GM12878 (cell line): Measurements from ENCODE around the gene CA14. TPM values are rescaled to one million over a fixed set of nuclear protein-coding genes. Genes with fewer than 3 reads are reported as not detected.
A peak's percentile ranks its signal among the peaks of the same experiment; 100 is the strongest.

Experiments
- ASH2L ChIP-seq: fragments of 300-600, 200-600 bp; sonication (generic); IDR thresholded peaks from 2 replicates; pipeline ENCODE4 v1.6.1; 2017; ENCODE audit warnings: low read depth, mild to moderate bottlenecking, borderline replicate concordance
- ATF2 ChIP-seq: IDR thresholded peaks from 2 replicates; pipeline ENCODE4 v1.6.1; 2012; ENCODE audit warnings: low read length, inconsistent platforms
- BCLAF1 ChIP-seq: fragments of 450-650 bp; IDR thresholded peaks from 2 replicates; pipeline ENCODE4 v1.6.1; 2017; ENCODE audit warnings: antibody characterized with exemption, mild to moderate bottlenecking, moderate library complexity
- CEBPB ChIP-seq, 2 experiments: fragments of 150-350 bp in 1 of 2; IDR thresholded peaks; 2 replicates each; pipeline ENCODE4 v1.6.1; 2012 to 2014; ENCODE audit warnings: low read depth in 2 of 2, low read length in 2 of 2, borderline replicate concordance in 1 of 2, inconsistent platforms in 1 of 2
- EGR1 ChIP-seq, 2 experiments: IDR thresholded peaks; 1 replicate in 1 of 2; 2 replicates in 1 of 2; pipeline ENCODE4 v1.6.1; 2011 to 2012; ENCODE audit warnings: low read depth in 2 of 2, low read length in 2 of 2, borderline replicate concordance in 1 of 2, mild to moderate bottlenecking in 1 of 2, moderate library complexity in 1 of 2
- ELK1 ChIP-seq: IDR thresholded peaks from 2 replicates; pipeline ENCODE4 v1.6.1; 2012; ENCODE audit warnings: low read depth, low read length, improper control_type of control experiment
- ESRRA ChIP-seq: IDR thresholded peaks from 2 replicates; pipeline ENCODE4 v1.6.1; 2012; ENCODE audit warnings: mild to moderate bottlenecking, low read length, improper control_type of control experiment
- IKZF1 ChIP-seq: fragments of 450-650 bp; conservative IDR thresholded peaks from 2 replicates; pipeline ENCODE4 v1.6.1; 2017; ENCODE audit warnings: antibody characterized with exemption, mild to moderate bottlenecking
- MAX ChIP-seq: IDR thresholded peaks from 2 replicates; pipeline ENCODE4 v1.6.1; 2012; ENCODE audit warnings: low read depth, low read length, improper control_type of control experiment
- MTA2 ChIP-seq: fragments of 450-650 bp; IDR thresholded peaks from 2 replicates; pipeline ENCODE4 v1.6.1; 2016; ENCODE audit warnings: low read depth, mild to moderate bottlenecking, moderate library complexity
- PAX8 ChIP-seq: fragments of 450-650 bp; IDR thresholded peaks from 2 replicates; pipeline ENCODE4 v1.6.1; 2017; ENCODE audit warnings: mild to moderate bottlenecking, moderate library complexity
- RCOR1 ChIP-seq: conservative IDR thresholded peaks from 2 replicates; pipeline ENCODE4 v1.6.1; 2012; ENCODE audit warnings: low read depth, low read length, improper control_type of control experiment
- RELB ChIP-seq: fragments of 450-650 bp; IDR thresholded peaks from 2 replicates; pipeline ENCODE4 v1.6.1; 2017; ENCODE audit warnings: low read depth, mild to moderate bottlenecking, moderate library complexity
- RFX5 ChIP-seq: IDR thresholded peaks from 2 replicates; pipeline ENCODE4 v1.6.1; 2011; ENCODE audit warnings: low read depth, low read length, improper control_type of control experiment
- SIX5 ChIP-seq: IDR thresholded peaks from 2 replicates; pipeline ENCODE4 v1.6.1; 2011; ENCODE audit warnings: mild to moderate bottlenecking, low read depth, low read length, moderate library complexity; ENCODE audit not compliant: severe bottlenecking
- SMAD1 ChIP-seq: fragments of 450-650 bp; IDR thresholded peaks from 2 replicates; pipeline ENCODE4 v1.6.1; 2018; ENCODE audit warnings: mild to moderate bottlenecking, low read depth; ENCODE audit not compliant: partially characterized antibody
- YBX1 ChIP-seq: fragments of 450-650 bp; IDR thresholded peaks from 2 replicates; pipeline ENCODE4 v1.6.1; 2016; ENCODE audit warnings: antibody characterized with exemption
- ZBTB11 ChIP-seq: fragments of 450-650 bp; formaldehyde crosslinking; IDR thresholded peaks from 2 replicates; pipeline ENCODE4 v1.5.0; 2022; ENCODE audit warnings: mild to moderate bottlenecking, missing genetic modification characterization
- polyA plus RNA-seq, 11 experiments: library from polyadenylated mRNA; depleted of rRNA in 4 of 11; unstranded in 6 of 11; stranded (reverse) in 5 of 11; fragments of >200 nt; fragmentation: Nextera tagmentation in 4 of 11; fragmentation: Illumina TruSeq in 1 of 11; extraction: Ambion mirVana in 4 of 11; extraction: Trizol in 1 of 11; gene quantifications; 1 replicate in 1 of 11; 2 replicates in 10 of 11; pipeline versions ENCODE4 v1.2.1 to v1.2.3, GENCODE V29; 2011 to 2016; ENCODE audit warnings: inconsistent platforms in 2 of 11, missing spikeins in 2 of 11, low read depth in 1 of 11
- total RNA-seq, 4 experiments: library from RNA; depleted of rRNA in 3 of 4; stranded (reverse); fragments of >200 nt in 3 of 4; fragmentation: Illumina TruSeq in 1 of 4; extraction: Trizol in 1 of 4; gene quantifications; 2 replicates each; pipeline versions ENCODE4 v1.2.1 to v1.2.3, GENCODE V29; 2013 to 2021

The CA14 gene
- total and polyA plus RNA-seq, 10 of the 15 experiments (the other 5 are each of a cell fraction or from before 2014, with no cell fraction given) = 0.11 to 0.35 (median 0.29) TPM; not detected in 6

GRCh38 chr1:150235852-150236613 is 21.5 kb upstream of the CA14 start, which contains the start of gene ANP32E (continued):
- peak; percentile 72 for TF ChIP-seq RELB
- peak; percentile 45 for TF ChIP-seq MTA2
- no peak for TF ChIP-seq ZBTB11 (CRISPR knock-in tag)
- TF ChIP-seq EGR1 (IDR thresholded peaks at IDR 0.05; ENCODE audit: borderline replicate concordance in 1 of 2, low read depth in 2 of 2, low read length in 2 of 2) = peak in 1 of 2 experiments; percentile 23; a peak in 1 of 3 replicates
- peak; percentile 63; the same call in 1 of the 2 replicates for TF ChIP-seq RFX5
- no peak for TF ChIP-seq RCOR1
- TF ChIP-seq PAX8 = peak; percentile 67; the same call in 1 of the 2 replicates
- no peak for TF ChIP-seq CEBPB (IDR thresholded peaks at IDR 0.05; ENCODE audit: borderline replicate concordance in 1 of 2, low read depth in 2 of 2, low read length in 2 of 2)
- no peak for TF ChIP-seq SIX5
- peak; percentile 51; the same call in 1 of the 2 replicates for TF ChIP-seq MAX
- no peak for TF ChIP-seq ATF2
- no peak for TF ChIP-seq ASH2L
- TF ChIP-seq ELK1 = no peak
- 0 out of 2 replicates have a peak, but pooled peaks have one; percentile 36 for TF ChIP-seq ESRRA
- TF ChIP-seq YBX1 = no peak
- no peak for TF ChIP-seq BCLAF1
- TF ChIP-seq SMAD1 = peak; percentile 91
- TF ChIP-seq IKZF1 = peak; percentile 41; the same call in 1 of the 2 replicates
